H1 (cell line): ENCODE results near the gene ALDH1A3. TPM values are rescaled to one million over a fixed set of nuclear protein-coding genes. Genes with fewer than 3 reads are reported as not detected.
A peak's percentile ranks its signal among the peaks of the same experiment; 100 is the strongest.

Experiments
- CTCF ChIA-PET: fragments of 300-600 bp; sonication (Branson Sonifier 250); formaldehyde crosslinking; loops from one replicate; lab custom pipeline; 2021; ENCODE audit not compliant: partially characterized antibody; lab: Charles Lee
- POLR2A ChIA-PET: fragments of 300-600 bp; sonication (Branson Sonifier 250); formaldehyde crosslinking; loops from one replicate; lab custom pipeline; 2021; ENCODE audit warnings: inconsistent platforms; ENCODE audit not compliant: partially characterized antibody; lab: Charles Lee
- DNase-seq, 2 experiments: peaks; one replicate each; pipeline versions ENCODE4 v3.0.0 to v3.0.0-alpha.2; 2010 to 2022; ENCODE audit warnings: low spot score in 2 of 2, low read depth in 1 of 2, mixed read lengths in 1 of 2
- FAIRE-seq: peaks from 2 replicates; lab custom pipeline; 2011; peaks lifted over from hg19 to GRCh38; lab: Jason Lieb, UNC
- H2AFZ ChIP-seq: 2 replicates; pipeline ENCODE4 v1.8.1; 2012; ENCODE audit warnings: low read length, inconsistent platforms
- H2AK5ac ChIP-seq: 2 replicates; pipeline ENCODE4 v1.6.1; 2013; ENCODE audit warnings: low read depth, low read length
- H2BK120ac ChIP-seq: replicated peaks from 2 replicates; pipeline ENCODE3; 2013; ENCODE audit warnings: low read depth, low read length, inconsistent platforms
- H2BK12ac ChIP-seq: 2 replicates; pipeline ENCODE4 v1.6.1; 2013; ENCODE audit warnings: low read depth, low read length
- H2BK15ac ChIP-seq: 2 replicates; pipeline ENCODE4 v1.6.1; 2013; ENCODE audit warnings: low read length
- H2BK20ac ChIP-seq: 2 replicates; pipeline ENCODE4 v1.6.1; 2013; ENCODE audit warnings: low read length
- H2BK5ac ChIP-seq: 2 replicates; pipeline ENCODE4 v1.6.1; 2013; ENCODE audit warnings: low read depth, low read length
- H3K14ac ChIP-seq: 2 replicates; pipeline ENCODE4 v1.6.1; 2013; ENCODE audit warnings: inconsistent platforms; ENCODE audit not compliant: insufficient read length
- H3K18ac ChIP-seq: 2 replicates; pipeline ENCODE4 v1.6.1; 2013; ENCODE audit warnings: low read length; ENCODE audit errors: extremely low read depth
- H3K23ac ChIP-seq: 2 replicates; pipeline ENCODE4 v1.6.1; 2013; ENCODE audit warnings: inconsistent platforms; ENCODE audit not compliant: insufficient read length
- H3K23me2 ChIP-seq: 2 replicates; pipeline ENCODE4 v1.6.1; 2013; ENCODE audit warnings: low read depth, low read length
- H3K27ac ChIP-seq: 2 replicates; pipeline ENCODE4 v1.6.1; 2011; ENCODE audit warnings: low read depth, low read length, inconsistent platforms
- H3K27me3 ChIP-seq, 4 experiments: replicated peaks in 1 of 4; 1 replicate in 1 of 4; 2 replicates in 3 of 4; pipeline versions ENCODE4 v1.6.1 to v1.8.1; 2011 to 2013; ENCODE audit warnings: low read length in 3 of 4, mild to moderate bottlenecking in 3 of 4, inconsistent platforms in 2 of 4, mixed read lengths in 2 of 4, moderate library complexity in 1 of 4; ENCODE audit not compliant: control insufficient read depth in 3 of 4, insufficient read depth in 3 of 4; ENCODE audit errors: extremely low read depth in 1 of 4
- H3K36me3 ChIP-seq, 4 experiments: 2 replicates each; pipeline versions ENCODE4 v1.6.1 to v1.8.1; 2011 to 2013; ENCODE audit warnings: mild to moderate bottlenecking in 4 of 4, low read length in 3 of 4, moderate library complexity in 2 of 4, control low read depth in 1 of 4, inconsistent platforms in 1 of 4; ENCODE audit not compliant: insufficient read depth in 4 of 4, control insufficient read depth in 2 of 4
- H3K4ac ChIP-seq: replicated peaks from 2 replicates; pipeline ENCODE3; 2013; ENCODE audit warnings: low read length, low read depth, mixed read lengths, inconsistent platforms; ENCODE audit not compliant: insufficient read length
- H3K4me1 ChIP-seq, 4 experiments: replicated peaks in 1 of 4; 1 replicate in 1 of 4; 2 replicates in 3 of 4; pipeline versions ENCODE4 v1.6.1 to v1.8.1; 2011 to 2013; ENCODE audit warnings: low read length in 3 of 4, inconsistent platforms in 2 of 4, mixed read lengths in 1 of 4; ENCODE audit not compliant: insufficient read depth in 4 of 4, control insufficient read depth in 3 of 4
- H3K4me2 ChIP-seq, 2 experiments: 2 replicates each; pipeline versions ENCODE4 v1.6.1 to v1.8.1; 2011 to 2013; ENCODE audit warnings: low read depth in 2 of 2, low read length in 2 of 2, control low read depth in 1 of 2, inconsistent platforms in 1 of 2, mild to moderate bottlenecking in 1 of 2; ENCODE audit not compliant: insufficient read depth in 1 of 2
- H3K4me3 ChIP-seq, 4 experiments: fragments of 200-600, 300-600 bp in 1 of 4; sonication (generic), shearing (Covaris generic), sonication (Bioruptor Twin) in 1 of 4; 2 replicates each; pipeline versions ENCODE4 v1.5.1 to v1.8.1; 2011 to 2016; ENCODE audit warnings: low read length in 4 of 4, low read depth in 3 of 4, control low read depth in 2 of 4, inconsistent platforms in 2 of 4, mild to moderate bottlenecking in 2 of 4, mixed read lengths in 1 of 4, moderate library complexity in 1 of 4; ENCODE audit not compliant: insufficient read depth in 2 of 4; ENCODE audit errors: extremely low read depth in 1 of 4
- H3K56ac ChIP-seq: replicated peaks from 2 replicates; pipeline ENCODE3; 2013; ENCODE audit warnings: low read depth, mild to moderate bottlenecking, mixed read lengths, low read length, inconsistent platforms; ENCODE audit not compliant: insufficient read length
- H3K79me1 ChIP-seq: 2 replicates; pipeline ENCODE4 v1.6.1; 2013; ENCODE audit warnings: low read depth, low read length, control low read depth
- H3K79me2 ChIP-seq, 2 experiments: 2 replicates each; pipeline versions ENCODE4 v1.6.1 to v1.8.1; 2012 to 2013; ENCODE audit warnings: low read length in 2 of 2, mild to moderate bottlenecking in 2 of 2, inconsistent platforms in 1 of 2; ENCODE audit not compliant: insufficient read depth in 2 of 2, control insufficient read depth in 1 of 2
- H3K9ac ChIP-seq, 4 experiments: replicated peaks in 1 of 4; 1 replicate in 1 of 4; 2 replicates in 3 of 4; pipeline versions ENCODE4 v1.6.1 to v1.8.1; 2011 to 2013; ENCODE audit warnings: low read depth in 3 of 4, low read length in 3 of 4, control low read depth in 2 of 4, mild to moderate bottlenecking in 2 of 4, moderate library complexity in 2 of 4, inconsistent platforms in 1 of 4; ENCODE audit errors: extremely low read depth in 1 of 4
- H3K9me3 ChIP-seq, 2 experiments: 2 replicates each; pipeline versions ENCODE4 v1.6.1 to v1.8.1; 2012 to 2013; ENCODE audit warnings: mild to moderate bottlenecking in 2 of 2, moderate library complexity in 2 of 2, control low read depth in 1 of 2, inconsistent platforms in 1 of 2, low read depth in 1 of 2, low read length in 1 of 2, mixed read lengths in 1 of 2; ENCODE audit not compliant: insufficient read depth in 2 of 2
- H4K20me1 ChIP-seq, 2 experiments: replicated peaks in 1 of 2; 2 replicates each; pipeline versions ENCODE3 to v1.8.1; 2011 to 2013; ENCODE audit warnings: inconsistent platforms in 2 of 2, low read length in 2 of 2, mild to moderate bottlenecking in 1 of 2; ENCODE audit not compliant: insufficient read depth in 2 of 2, control insufficient read depth in 1 of 2
- H4K5ac ChIP-seq: 2 replicates; pipeline ENCODE4 v1.6.1; 2013; ENCODE audit warnings: low read length, low read depth, mixed read lengths, inconsistent platforms; ENCODE audit not compliant: insufficient read length
- H4K8ac ChIP-seq: 2 replicates; pipeline ENCODE4 v1.8.0; 2013; ENCODE audit warnings: mild to moderate bottlenecking, moderate library complexity, low read length, inconsistent platforms; ENCODE audit not compliant: insufficient read depth; ENCODE audit errors: extremely low read depth
- H4K91ac ChIP-seq: replicated peaks from 2 replicates; pipeline ENCODE3; 2013; ENCODE audit warnings: low read length, mixed read lengths, inconsistent platforms; ENCODE audit not compliant: insufficient read length
- CHD2 ChIP-seq: IDR thresholded peaks from 2 replicates; pipeline ENCODE4 v1.6.1; 2012; ENCODE audit warnings: low read length, improper control_type of control experiment
- CTCF ChIP-seq, 3 experiments: IDR thresholded peaks; 1 replicate in 2 of 3; 2 replicates in 1 of 3; pipeline versions ENCODE4 v1.5.1 to v1.6.1; 2011; ENCODE audit warnings: low read length in 3 of 3, mild to moderate bottlenecking in 3 of 3, inconsistent platforms in 2 of 3, low read depth in 1 of 3, moderate library complexity in 1 of 3; ENCODE audit not compliant: insufficient read depth in 1 of 3; ENCODE audit errors: control extremely low read depth in 1 of 3
- EP300 ChIP-seq, 2 experiments: IDR thresholded peaks; 1 replicate in 1 of 2; 2 replicates in 1 of 2; pipeline ENCODE4 v1.6.1; 2011 to 2012; ENCODE audit warnings: low read depth in 2 of 2, low read length in 2 of 2, mild to moderate bottlenecking in 2 of 2, borderline replicate concordance in 1 of 2, inconsistent platforms in 1 of 2, moderate library complexity in 1 of 2
- JUN ChIP-seq: IDR thresholded peaks from 2 replicates; pipeline ENCODE4 v1.6.1; 2011; ENCODE audit warnings: low read depth, mild to moderate bottlenecking, improper control_type of control experiment, low read length
- KDM5A ChIP-seq: fragments of 200-600 bp; IDR thresholded peaks from 2 replicates; pipeline ENCODE4 v1.7.1; 2012; ENCODE audit warnings: mild to moderate bottlenecking, low read length, inconsistent platforms, mixed read lengths
- RXRA ChIP-seq: IDR thresholded peaks from 2 replicates; pipeline ENCODE4 v1.6.1; 2011; ENCODE audit warnings: low read depth, mild to moderate bottlenecking, low read length, moderate library complexity; ENCODE audit not compliant: insufficient read depth
- SIX5 ChIP-seq: IDR thresholded peaks from 2 replicates; pipeline ENCODE4 v1.6.1; 2011; ENCODE audit warnings: mild to moderate bottlenecking, low read depth, low read length
- WGBS, 2 experiments: shearing (Covaris generic) in 1 of 2; methylation state at CpG; one replicate each; pipeline versions ENCODE4 v1.1.6 to v1.1.7; 2013 to 2015; ENCODE audit warnings: low lambda C conversion rate in 2 of 2, mixed read lengths in 2 of 2, inconsistent platforms in 1 of 2, low coverage in 1 of 2, missing lambda C conversion rate in 1 of 2; ENCODE audit not compliant: insufficient replicate concordance in 2 of 2, insufficient coverage in 1 of 2, insufficient read length in 1 of 2; ENCODE audit errors: extremely low coverage in 1 of 2, missing lambda C conversion rate in 1 of 2; 5-methylcytosine and 5-hydroxymethylcytosine counted together
- polyA plus RNA-seq, 7 experiments: library from polyadenylated mRNA; depleted of rRNA in 3 of 7; stranded (reverse) in 5 of 7; unstranded in 2 of 7; fragments of >200 nt in 5 of 7; fragments of 200-250 nt in 2 of 7; gene quantifications; 1 replicate in 5 of 7; 2 replicates in 1 of 7; 4 replicates in 1 of 7; pipeline versions ENCODE4 v1.2.1 to v1.2.3, GENCODE V29; 2011 to 2013; ENCODE audit warnings: missing spikeins in 2 of 7, mixed read lengths in 2 of 7
- total RNA-seq: library from RNA; stranded (reverse); fragmentation: NEBNext Ultra II Directional; extraction: Animal tissue kit (Norgen Biotek cat#: 25700); gene quantifications from 2 replicates; pipeline ENCODE4 v1.2.1, GENCODE V29; 2021

The ALDH1A3 gene
- total and polyA plus RNA-seq, 2 of the 8 experiments (the other 6 are each of a cell fraction or from before 2014, with no cell fraction given): 2.2 to 5.5 TPM

GRCh38 chr15:100853676-100854440 lies 25.8 kb upstream of the ALDH1A3 start:
- Histone ChIP-seq H3K23ac (no peak overlapping the region), H3K23me2 (no peaks in the 10 kb centered on the region), H3K56ac (no peak overlapping the region), H3K79me2 (no peaks in the 10 kb centered on the region), H4K20me1 (no peaks in the 10 kb centered on the region), H2BK15ac (no peak overlapping the region), H2BK120ac (no peak overlapping the region), H4K8ac (peak overlapping the region; percentile 53; the same call in 1 of the 2 replicates), H3K4me1 (no peaks in the 10 kb centered on the region), H3K27me3 (no peaks in the 10 kb centered on the region), H3K79me1 (no peaks in the 10 kb centered on the region), H2BK5ac (no peak overlapping the region), H3K9me3 (no peaks in the 10 kb centered on the region), H3K14ac (no peak overlapping the region), H3K4ac (no peak overlapping the region), H3K36me3 (no peaks in the 10 kb centered on the region), H3K27ac (no peak overlapping the region), H3K4me2 (no peak overlapping the region), H4K91ac (no peak overlapping the region)
- CTCF ChIA-PET: interaction anchor here (0.6 to 3.9 kb wide), 6 partner anchors 11 to 42 kb away, joined by 3 to 29 read pairs (median 6); no protein-coding TSS in a partner anchor
- WGBS, 2 experiments: 80% methylated on average over 15 of the region's 15 CpGs; no CpG with 5 or more reads in 1 of the 2 experiments
- no peak for TF ChIP-seq CTCF (IDR thresholded peaks at IDR 0.05; ENCODE audit: control extremely low read depth in 1 of 3, insufficient read depth in 1 of 3, low read depth in 1 of 3, low read length in 3 of 3)
- no peak for TF ChIP-seq JUN
- no peak for TF ChIP-seq CHD2
- no peak for TF ChIP-seq EP300 (IDR thresholded peaks at IDR 0.05; ENCODE audit: borderline replicate concordance in 1 of 2, low read depth in 2 of 2, low read length in 2 of 2)
- no peak for TF ChIP-seq RXRA
- TF ChIP-seq SIX5: no peak
- TF ChIP-seq KDM5A: no peak
- TF ChIP-seq, all 59 proteins: peak for 0
- H3K4me3 ChIP-seq: no peak overlapping the region
- H3K18ac ChIP-seq: no peak overlapping the region
- DNase-seq (no peak), FAIRE-seq (no peak)
- H4K5ac ChIP-seq: no peak overlapping the region
- no peak overlapping the region for H3K9ac ChIP-seq
- no peak overlapping the region for H2BK12ac ChIP-seq
- no peak overlapping the region; the same call in 1 of the 2 replicates for H2AFZ ChIP-seq
- POLR2A ChIA-PET: no interaction called here
- no peak overlapping the region for H2BK20ac ChIP-seq
- H2AK5ac ChIP-seq: no peak overlapping the region
